Aorta (tissue), 5 donors: ENCODE results near the gene CPTP. TPM values are rescaled to one million over a fixed set of nuclear protein-coding genes. Genes with fewer than 3 reads are reported as not detected.

Experiments used
- ATAC-seq: fragments of 200-7000 bp; cut with Tn5 transposase; one replicate; pipeline ENCODE4 v1.9.1; 2022; ENCODE audit warnings: moderate library complexity; ENCODE audit not compliant: low FRiP score
- DNase-seq, 2 donors: peaks; one replicate each; pipeline ENCODE4 v3.0.0-alpha.2; 2020
- H3K27ac ChIP-seq, 2 donors: one replicate each; pipeline ENCODE4 v1.5.1; 2013; ENCODE audit warnings: low read length in 2 of 2, mild to moderate bottlenecking in 2 of 2, moderate library complexity in 2 of 2, control low read depth in 1 of 2, inconsistent platforms in 1 of 2, low read depth in 1 of 2
- H3K27me3 ChIP-seq, 2 donors: one replicate each; pipeline ENCODE4 v1.6.1; 2013; ENCODE audit warnings: control low read depth in 1 of 2, low read length in 1 of 2, mild to moderate bottlenecking in 1 of 2, moderate library complexity in 1 of 2; ENCODE audit not compliant: insufficient read depth in 2 of 2, control insufficient read depth in 1 of 2
- H3K36me3 ChIP-seq, 2 donors: one replicate each; pipeline ENCODE4 v1.6.1; 2013; ENCODE audit warnings: control low read depth in 1 of 2, low read length in 1 of 2, mild to moderate bottlenecking in 1 of 2; ENCODE audit not compliant: insufficient read depth in 2 of 2, control insufficient read depth in 1 of 2
- H3K4me1 ChIP-seq, 2 donors: one replicate each; pipeline ENCODE4 v1.6.1; 2013; ENCODE audit warnings: low read length in 2 of 2, control low read depth in 1 of 2, mild to moderate bottlenecking in 1 of 2, moderate library complexity in 1 of 2; ENCODE audit not compliant: insufficient read depth in 2 of 2, control insufficient read depth in 1 of 2
- H3K4me3 ChIP-seq, 2 donors: one replicate each; pipeline ENCODE4 v1.5.1; 2013; ENCODE audit warnings: low read length in 2 of 2, control low read depth in 1 of 2, mild to moderate bottlenecking in 1 of 2
- H3K9me3 ChIP-seq: one replicate; pipeline ENCODE4 v1.6.1; 2013; ENCODE audit warnings: mild to moderate bottlenecking, low read length; ENCODE audit not compliant: control insufficient read depth
- WGBS, 2 donors: extraction: QIAGEN DNeasy Blood & Tissue Kit; methylation state at CpG; one replicate each; pipeline ENCODE4 v1.1.7; 2013; 5-methylcytosine and 5-hydroxymethylcytosine counted together
- intact Hi-C, 2 donors: fragments of 100-400 bp; cut with DNase I; formaldehyde crosslinking; loops; one replicate each; pipeline versions ENCODE4 v1.14.2 to v1.15.0; 2022
- polyA plus RNA-seq, 2 donors: library from polyadenylated mRNA; stranded (reverse); fragments of 200-250 nt; gene quantifications; one replicate each; pipeline ENCODE4 v1.2.3, GENCODE V29; 2013
- total RNA-seq, 2 donors: library from RNA; stranded (reverse); fragmentation: NEBNext Ultra II Directional; extraction: Animal tissue kit (Norgen Biotek cat#: 25700); gene quantifications; one replicate each; pipeline ENCODE4 v1.2.1, GENCODE V29; 2021
- donor health status: healthy with polysubstance abuse.
- donor health status: Bipolar disorder and iron deficiency.
- donor health status: DM: no; HTN: no; CAD: no.
- donor health status: DM: no; HTN: no; CAD: no.
- donor health status: DM: yes; HTN: yes; CAD: no.

CPTP gene
- total and polyA plus RNA-seq, 4 donors, result 12.9 to 16.4 (median 14.4) TPM

GRCh38 chr1:1328254-1328653 lies 3.7 kb downstream of the CPTP start:
- H3K27me3 ChIP-seq, result no peaks in the 10 kb centered on the region
- H3K9me3 ChIP-seq, result no peaks in the 10 kb centered on the region
- no peaks in the 10 kb centered on the region for H3K4me1 ChIP-seq
- DNase-seq (no peak), ATAC-seq (no peak)
- 67 to 73% methylated on average over 14 to 15 of the region's 15 CpGs for WGBS, 2 donors
- intact Hi-C loops, result no loop called here
- H3K4me3 ChIP-seq, result no peak overlapping the region
- H3K27ac ChIP-seq, result no peak overlapping the region
- no peaks in the 10 kb centered on the region for H3K36me3 ChIP-seq

DNA sequence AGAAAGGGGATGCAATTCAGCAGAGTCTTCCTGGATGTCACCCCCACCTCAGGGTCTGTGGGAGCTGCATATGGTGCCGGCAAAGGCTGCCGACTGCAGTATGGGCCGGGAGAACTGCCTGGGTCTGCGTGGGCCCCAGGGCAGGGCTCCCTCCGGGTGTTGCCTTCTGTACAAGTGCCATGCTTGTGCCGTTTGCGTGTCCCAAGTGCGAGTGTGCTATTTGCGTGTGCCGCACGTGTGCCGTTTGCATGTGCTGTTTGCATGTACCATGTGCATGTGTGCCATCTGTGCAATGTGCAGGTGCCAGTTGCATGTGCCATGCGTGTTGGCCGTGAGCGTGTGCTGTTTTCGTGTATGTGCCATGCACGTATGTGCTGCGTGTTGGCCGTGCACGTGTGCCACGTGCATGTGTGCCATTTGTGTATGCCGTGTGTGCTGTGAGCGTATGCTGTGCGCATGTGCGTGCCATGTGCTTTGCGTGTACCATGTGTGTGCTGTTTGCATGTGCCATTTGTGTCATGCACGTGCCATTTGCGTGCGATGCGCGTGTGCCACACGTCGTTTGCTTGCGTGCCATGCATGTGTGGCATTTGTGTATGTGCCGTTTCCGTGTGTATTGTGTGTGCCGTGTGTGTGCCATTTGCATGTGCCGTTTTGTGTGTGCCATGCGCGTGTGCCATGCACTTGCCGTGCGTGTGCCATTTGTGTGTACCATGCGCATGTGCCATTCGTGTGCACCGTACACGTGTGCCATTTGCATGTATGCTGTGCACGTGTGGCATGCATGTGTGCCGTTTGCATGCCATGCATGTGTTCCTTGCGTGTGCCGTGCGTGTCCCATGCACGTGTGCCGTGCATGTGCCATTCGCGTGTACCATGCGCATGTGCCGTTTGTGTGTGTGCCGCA lies 5.0 kb downstream of the CPTP start:
- Histone ChIP-seq H3K9me3 (no peaks in the 10 kb centered on the region), H3K36me3 (no peaks in the 10 kb centered on the region), H3K4me3 (no peak overlapping the region), H3K27ac (no peak overlapping the region), H3K27me3 (no peaks in the 10 kb centered on the region), H3K4me1 (no peaks in the 10 kb centered on the region)
- intact Hi-C loops, result no loop called here
- ATAC-seq, result no peak
- no peak for DNase-seq
- WGBS, 2 donors, result 90% methylated on average over 58 of the region's 58 CpGs

- intact Hi-C loops, result no loop called here
- Histone ChIP-seq H3K9me3 (no peaks in the 10 kb centered on the region), H3K4me1 (no peaks in the 10 kb centered on the region), H3K4me3 (no peak overlapping the region), H3K27ac (no peak overlapping the region), H3K27me3 (no peaks in the 10 kb centered on the region), H3K36me3 (no peaks in the 10 kb centered on the region)
- DNase-seq (no peak), ATAC-seq (no peak)
- WGBS, 2 donors, result 60 to 64% methylated on average over 15 of the region's 15 CpGs
These were observed 5.9 kb downstream of the CPTP start for GRCh38 chr1:1330366-1331067.

- intact Hi-C loops, result no loop called here
- no peaks in the 10 kb centered on the region for H3K36me3 ChIP-seq
- DNase-seq (no peak), ATAC-seq (no peak)
- no peaks in the 10 kb centered on the region for H3K4me1 ChIP-seq
- H3K27me3 ChIP-seq, result no peaks in the 10 kb centered on the region
- no peak within 1 kb of the TSS for H3K27ac ChIP-seq
- no peak within 1 kb of the TSS for H3K4me3 ChIP-seq
- H3K9me3 ChIP-seq, result no peaks in the 10 kb centered on the region
- WGBS, 2 donors, result 74 to 75% methylated on average over 41 of the region's 41 CpGs
These were observed 6.7 kb downstream of the CPTP start, which contains the start of gene TAS1R3 for GRCh38 chr1:1331068-1331965. TSS of gene TAS1R3 (plus strand) at chr1:1331280. CDS start at chr1:1331346, 66 bp downstream.

GRCh38 chr1:1332031-1332755 lies 7.6 kb downstream of the CPTP start:
- Histone ChIP-seq H3K27me3 (no peaks in the 10 kb centered on the region), H3K4me1 (no peaks in the 10 kb centered on the region), H3K9me3 (no peaks in the 10 kb centered on the region), H3K27ac (no peak overlapping the region), H3K36me3 (no peaks in the 10 kb centered on the region), H3K4me3 (no peak overlapping the region)
- WGBS, 2 donors, result 83 to 87% methylated on average over 57 of the region's 57 CpGs
- intact Hi-C loops, result no loop called here
- no peak for DNase-seq
- ATAC-seq, result no peak

- intact Hi-C loops, result no loop called here
- H3K9me3 ChIP-seq, result no peaks in the 10 kb centered on the region
- ATAC-seq (no peak), DNase-seq (no peak)
- WGBS, 2 donors, result 81 to 82% methylated on average over 38 to 48 of the region's 48 CpGs
- no peaks in the 10 kb centered on the region for H3K36me3 ChIP-seq
- no peak overlapping the region for H3K27ac ChIP-seq
- H3K27me3 ChIP-seq, result no peaks in the 10 kb centered on the region
- H3K4me3 ChIP-seq, result no peak overlapping the region
- no peaks in the 10 kb centered on the region for H3K4me1 ChIP-seq
These were observed 8.3 kb downstream of the CPTP start for GRCh38 chr1:1332774-1333480.

DNA sequence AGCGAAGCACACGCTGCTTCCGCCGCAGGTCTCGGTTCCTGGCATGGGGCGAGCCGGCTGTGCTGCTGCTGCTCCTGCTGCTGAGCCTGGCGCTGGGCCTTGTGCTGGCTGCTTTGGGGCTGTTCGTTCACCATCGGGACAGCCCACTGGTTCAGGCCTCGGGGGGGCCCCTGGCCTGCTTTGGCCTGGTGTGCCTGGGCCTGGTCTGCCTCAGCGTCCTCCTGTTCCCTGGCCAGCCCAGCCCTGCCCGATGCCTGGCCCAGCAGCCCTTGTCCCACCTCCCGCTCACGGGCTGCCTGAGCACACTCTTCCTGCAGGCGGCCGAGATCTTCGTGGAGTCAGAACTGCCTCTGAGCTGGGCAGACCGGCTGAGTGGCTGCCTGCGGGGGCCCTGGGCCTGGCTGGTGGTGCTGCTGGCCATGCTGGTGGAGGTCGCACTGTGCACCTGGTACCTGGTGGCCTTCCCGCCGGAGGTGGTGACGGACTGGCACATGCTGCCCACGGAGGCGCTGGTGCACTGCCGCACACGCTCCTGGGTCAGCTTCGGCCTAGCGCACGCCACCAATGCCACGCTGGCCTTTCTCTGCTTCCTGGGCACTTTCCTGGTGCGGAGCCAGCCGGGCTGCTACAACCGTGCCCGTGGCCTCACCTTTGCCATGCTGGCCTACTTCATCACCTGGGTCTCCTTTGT lies 9.1 kb downstream of the CPTP start:
- H3K4me3 ChIP-seq, result no peak overlapping the region
- H3K36me3 ChIP-seq, result no peaks in the 10 kb centered on the region
- ATAC-seq (no peak), DNase-seq (no peak)
- no peak overlapping the region for H3K27ac ChIP-seq
- no peaks in the 10 kb centered on the region for H3K27me3 ChIP-seq
- WGBS, 2 donors, result 75 to 81% methylated on average over 36 of the region's 36 CpGs
- no peaks in the 10 kb centered on the region for H3K4me1 ChIP-seq
- no peaks in the 10 kb centered on the region for H3K9me3 ChIP-seq
- intact Hi-C loops, result no loop called here
